Limb (tissue), 2 donors: ENCODE measurements around the gene FLNC.
A peak's percentile ranks its signal among the peaks of the same experiment; 100 is the strongest.

Experiments
- DNase-seq, 2 donors: peaks; one replicate each; pipeline ENCODE4 v3.0.0-alpha.2; 2016; ENCODE audit errors: extremely low spot score in 2 of 2

FLNC gene

GRCh38 chr7:128831994-128832879 lies 2.0 kb downstream of the FLNC start:
- DNase-seq: peak; percentile 89

- no peak for DNase-seq
Measured at GRCh38 chr7:128832880-128833147, 2.6 kb downstream of the FLNC start.

- peak; percentile 87 to 95 for DNase-seq
Measured at GRCh38 chr7:128833148-128833945, 3.1 kb downstream of the FLNC start.

- DNase-seq: peak in 1 of 2 donors; percentile 58
Measured at GRCh38 chr7:128833946-128834325, 3.7 kb downstream of the FLNC start.

GRCh38 chr7:128835231-128835751 lies 5.1 kb downstream of the FLNC start:
- no peak for DNase-seq

- DNase-seq: peak; percentile 51 to 72
Measured at GRCh38 chr7:128835790-128836641, 5.8 kb downstream of the FLNC start.

- no peak for DNase-seq
Measured at GRCh38 chr7:128836729-128837348, 6.6 kb downstream of the FLNC start.

- DNase-seq: no peak
Measured at GRCh38 chr7:128837521-128837921, 7.3 kb downstream of the FLNC start.

GRCh38 chr7:128838109-128838779 lies 8.0 kb downstream of the FLNC start:
- no peak for DNase-seq

- no peak for DNase-seq
Measured at GRCh38 chr7:128838981-128839731, 8.9 kb downstream of the FLNC start.

GRCh38 chr7:128839751-128840177 lies 9.6 kb downstream of the FLNC start:
- no peak for DNase-seq

- no peak for DNase-seq
Measured at GRCh38 chr7:128840326-128841170, 10.3 kb downstream of the FLNC start.

- DNase-seq: no peak
Measured at GRCh38 chr7:128841171-128841690, 11.0 kb downstream of the FLNC start.

- DNase-seq: no peak
Measured at GRCh38 chr7:128841921-128842673, 11.9 kb downstream of the FLNC start.

- no peak for DNase-seq
Measured at GRCh38 chr7:128842674-128843641, 12.8 kb downstream of the FLNC start.

- no peak for DNase-seq
Measured at GRCh38 chr7:128843938-128844621, 13.9 kb downstream of the FLNC start.
